DND-41 (cell line): ENCODE data around the gene PPP3CA.
"Not testable (repeated sequence)": the region's sequence is repeated elsewhere in the genome, so short reads cannot be mapped to it uniquely, and the experiment has no call there.

Source experiments
- ATAC-seq: fragments of 200-7000 bp; cut with Tn5 transposase; 3 replicates; pipeline ENCODE4 v1.9.1; 2021; ENCODE audit warnings: low read depth; ENCODE audit not compliant: insufficient read depth
- DNase-seq: peaks from one replicate; pipeline ENCODE4 v3.0.0-alpha.2; 2020
- H2AFZ ChIP-seq: 2 replicates; pipeline ENCODE4 v1.6.0; 2012; ENCODE audit warnings: low read depth, low read length
- H3K27ac ChIP-seq: 2 replicates; pipeline ENCODE4 v1.5.1; 2012; ENCODE audit warnings: low read length, inconsistent platforms
- H3K27me3 ChIP-seq: fragments of 200-600 bp; sonication (generic); 2 replicates; pipeline ENCODE4 v1.6.0; 2012; ENCODE audit warnings: low read length, mild to moderate bottlenecking, inconsistent platforms; ENCODE audit not compliant: insufficient read depth, poor library complexity
- H3K36me3 ChIP-seq: 2 replicates; pipeline ENCODE4 v1.5.1; 2012; ENCODE audit warnings: low read length, inconsistent platforms; ENCODE audit not compliant: insufficient read depth
- H3K4me1 ChIP-seq: 2 replicates; pipeline ENCODE4 v1.5.1; 2012; ENCODE audit warnings: mild to moderate bottlenecking, low read length; ENCODE audit not compliant: insufficient read depth
- H3K4me2 ChIP-seq: 2 replicates; pipeline ENCODE4 v1.6.0; 2012; ENCODE audit warnings: mild to moderate bottlenecking, moderate library complexity, low read length, inconsistent platforms; ENCODE audit not compliant: insufficient read depth
- H3K4me3 ChIP-seq, 2 experiments: fragments of 200-600 bp in 1 of 2; shearing (Covaris generic) in 1 of 2; 2 replicates each; pipeline ENCODE4 v1.5.1; 2012 to 2016; ENCODE audit warnings: inconsistent platforms in 2 of 2, low read length in 2 of 2, mild to moderate bottlenecking in 2 of 2, low read depth in 1 of 2, moderate library complexity in 1 of 2
- H3K79me2 ChIP-seq: 2 replicates; pipeline ENCODE4 v1.6.0; 2012; ENCODE audit warnings: low read length, inconsistent platforms; ENCODE audit not compliant: insufficient read depth
- H3K9ac ChIP-seq: 2 replicates; pipeline ENCODE4 v1.6.0; 2012; ENCODE audit warnings: low read depth, mild to moderate bottlenecking, inconsistent platforms, low read length, moderate library complexity
- H3K9me3 ChIP-seq: 2 replicates; pipeline ENCODE4 v1.5.1; 2012; ENCODE audit warnings: low read length, moderate library complexity, mild to moderate bottlenecking, inconsistent platforms; ENCODE audit not compliant: insufficient read depth, severe bottlenecking
- H4K20me1 ChIP-seq: 2 replicates; pipeline ENCODE4 v1.6.0; 2012; ENCODE audit warnings: low read length; ENCODE audit not compliant: insufficient read depth
- CTCF ChIP-seq: IDR thresholded peaks from 2 replicates; pipeline ENCODE4 v1.5.1; 2012; ENCODE audit warnings: borderline replicate concordance, low read length, moderate library complexity, mild to moderate bottlenecking; ENCODE audit not compliant: poor library complexity, severe bottlenecking; ENCODE audit errors: extremely low read depth
- EZH2 ChIP-seq: IDR thresholded peaks from 3 replicates; pipeline ENCODE4 v1.6.1; 2012; ENCODE audit warnings: borderline replicate concordance, low read depth, mild to moderate bottlenecking, moderate library complexity, low read length, inconsistent platforms; ENCODE audit not compliant: severe bottlenecking

Gene PPP3CA

GRCh38 chr4:101136373-101137370 lies 210.7 kb downstream of the PPP3CA start:
- Histone ChIP-seq H3K9me3 (no peaks in the 10 kb centered on the region), H3K36me3 (no peaks in the 10 kb centered on the region), H3K4me1 (no peaks in the 10 kb centered on the region), H3K4me2 (no peak overlapping the region), H3K79me2 (no peaks in the 10 kb centered on the region), H3K9ac (no peak overlapping the region), H3K4me3 (no peak overlapping the region), H2AFZ (no peak overlapping the region), H4K20me1 (no peaks in the 10 kb centered on the region), H3K27me3 (no peaks in the 10 kb centered on the region), H3K27ac (no peak overlapping the region)
- TF ChIP-seq CTCF (no peak), EZH2 (no peak)
- ATAC-seq: no peak
- DNase-seq: no peak

- H3K4me3 ChIP-seq: no peak overlapping the region
- no peak overlapping the region for H3K4me2 ChIP-seq
- H3K36me3 ChIP-seq: no peaks in the 10 kb centered on the region
- H3K27me3 ChIP-seq: no peaks in the 10 kb centered on the region
- TF ChIP-seq CTCF (no peak), EZH2 (no peak)
- H2AFZ ChIP-seq: no peak overlapping the region
- no peaks in the 10 kb centered on the region for H3K79me2 ChIP-seq
- ATAC-seq (no peak), DNase-seq (no peak)
- no peak overlapping the region for H3K9ac ChIP-seq
- no peaks in the 10 kb centered on the region for H4K20me1 ChIP-seq
- no peaks in the 10 kb centered on the region for H3K4me1 ChIP-seq
- H3K9me3 ChIP-seq: no peaks in the 10 kb centered on the region
- H3K27ac ChIP-seq: no peak overlapping the region
Measured at GRCh38 chr4:101135371-101136010, 211.8 kb downstream of the PPP3CA start.

GRCh38 chr4:101131058-101131457 lies 216.3 kb downstream of the PPP3CA start:
- H3K4me3 ChIP-seq, H3K4me2 ChIP-seq, H3K27ac ChIP-seq, H3K9ac ChIP-seq, H3K4me1 ChIP-seq, H3K9me3 ChIP-seq, ATAC-seq, DNase-seq, H3K36me3 ChIP-seq, H3K27me3 ChIP-seq, H3K79me2 ChIP-seq, H2AFZ ChIP-seq, H4K20me1 ChIP-seq: not testable (repeated sequence)

GRCh38 chr4:101128898-101129297 lies 218.4 kb downstream of the PPP3CA start:
- H3K9me3 ChIP-seq, H3K27me3 ChIP-seq, DNase-seq, H4K20me1 ChIP-seq, H2AFZ ChIP-seq, H3K36me3 ChIP-seq, H3K4me2 ChIP-seq, H3K27ac ChIP-seq, ATAC-seq, H3K4me1 ChIP-seq, H3K4me3 ChIP-seq, H3K9ac ChIP-seq, H3K79me2 ChIP-seq: not testable (repeated sequence)
